ENCODE results near the gene EXD3. TPM values are rescaled to one million over a fixed set of nuclear protein-coding genes. Genes with fewer than 3 reads are reported as not detected.
A peak's percentile ranks its signal among the peaks of the same experiment; 100 is the strongest.

Gene EXD3
- polyA plus RNA-seq (2011; rRNA removed): 3.3 and 3.4 TPM in 2 replicates
- polyA plus RNA-seq (2012; cell fraction: cytosol; rRNA removed): 2.3 and 4.1 TPM in 2 replicates
- polyA plus RNA-seq (2012; cell fraction: nucleus; rRNA removed): 11.3 and 14.6 TPM in 2 replicates
- 4.0 to 5.4 TPM (median 4.5 TPM) in 3 replicates for polyA plus RNA-seq (2017; fragmentation: RNase III; extraction: RNeasy Plus Mini Kit Qiagen cat#74134 plus additional on column Dnase treatment)
- polyA minus RNA-seq (2011; rRNA and poly(A)+ RNA removed): 2.5 and 3.5 TPM in 2 replicates

- POLR2A ChIA-PET: interaction anchor here (0.6 to 1.7 kb wide), 14 partner anchors 9 to 707 kb away, joined by 3 to 13 read pairs (median 4); partner anchors contain the start of genes ENTPD8, NRARP and NSMF
- H3K9me3 ChIP-seq: no peaks in the 10 kb centered on the region
- H3K27ac ChIP-seq: peak within 1 kb of the TSS; percentile 90 to 94
- CTCF ChIA-PET: interaction anchor here (0.6 to 3.8 kb wide), 41 partner anchors 11 to 421 kb away, joined by 3 to 86 read pairs (median 4); partner anchors contain the start of genes ENTPD8, NRARP and TOR4A
- H3K4me3 ChIP-seq: peak within 1 kb of the TSS; percentile 94
- 3% methylated on average over 7 of the region's 113 CpGs for WGBS (ENCODE audit: missing lambda C conversion rate)
- TF ChIP-seq SMC3 (IDR thresholded peaks at IDR 0.05) (peak; percentile 78), ESRRA (IDR thresholded peaks at IDR 0.05; ENCODE audit: borderline replicate concordance, low read length) (no peak), MYC (IDR thresholded peaks at IDR 0.05; ENCODE audit: borderline replicate concordance, low read length) (peak; percentile 60; the same call in 1 of the 2 replicates), FOXS1 (CRISPR knock-in tag; IDR thresholded peaks at IDR 0.05) (no peak), MAZ (IDR thresholded peaks at IDR 0.05; ENCODE audit: borderline replicate concordance, low read depth, low read length) (peak; percentile 97), RARB (CRISPR knock-in tag; IDR thresholded peaks at IDR 0.05) (no peak), E2F6 (IDR thresholded peaks at IDR 0.05; ENCODE audit: borderline replicate concordance, low read depth) (0 out of 2 replicates have a peak, but pooled peaks have one; percentile 15), RFX5 (IDR thresholded peaks at IDR 0.05) (peak; percentile 38; the same call in 1 of the 2 replicates), KDM5A (IDR thresholded peaks at IDR 0.05) (0 out of 2 replicates have a peak, but pooled peaks have one; percentile 5), REST (IDR thresholded peaks at IDR 0.05) (no peak), CTCF (IDR thresholded peaks at IDR 0.05) (peak; percentile 97), ATOH8 (CRISPR knock-in tag; IDR thresholded peaks at IDR 0.05; ENCODE audit: low read depth) (peak; percentile 43; the same call in 1 of the 2 replicates), JUN (IDR thresholded peaks at IDR 0.05) (peak; percentile 75 to 91), HOXB13 (CRISPR knock-in tag; IDR thresholded peaks at IDR 0.05; ENCODE audit: low read depth) (peak; percentile 38; the same call in 1 of the 2 replicates), RNF2 (IDR thresholded peaks at IDR 0.05; ENCODE audit: borderline replicate concordance, low read depth) (no peak), EHF (CRISPR knock-in tag; IDR thresholded peaks at IDR 0.05) (0 out of 2 replicates have a peak, but pooled peaks have one; percentile 57), FOSL2 (IDR thresholded peaks at IDR 0.05) (no peak), FOSL2 (CRISPR knock-in tag; IDR thresholded peaks at IDR 0.05) (peak; percentile 44), CBX2 (IDR thresholded peaks at IDR 0.05; ENCODE audit: borderline replicate concordance, low read depth) (no peak), MAFK (IDR thresholded peaks at IDR 0.05; ENCODE audit: partially characterized antibody) (no peak), GATA3 (IDR thresholded peaks at IDR 0.05; ENCODE audit: borderline replicate concordance) (no peak), POLR2A (IDR thresholded peaks at IDR 0.05; ENCODE audit: low read length) (peak; percentile 36; the same call in 1 of the 2 replicates), BCL3 (IDR thresholded peaks at IDR 0.05) (peak; percentile 62; the same call in 1 of the 3 replicates), HOXB5 (CRISPR knock-in tag; IDR thresholded peaks at IDR 0.05) (peak; percentile 57; the same call in 1 of the 2 replicates), POLR2AphosphoS2 (conservative IDR thresholded peaks at IDR 0.05; ENCODE audit: low read length) (no peak), RAD21 (conservative IDR thresholded peaks at IDR 0.05 in 1 of 2, IDR thresholded peaks at IDR 0.05 in 1 of 2) (peak; percentile 38 to 72; a peak in 4 of 5 replicates), PHF8 (IDR thresholded peaks at IDR 0.05; ENCODE audit: borderline replicate concordance, low read depth) (no peak; the same call in 1 of the 2 replicates), EP300 (IDR thresholded peaks at IDR 0.05) (0 out of 5 replicates have a peak, but pooled peaks of 1 of the 2 experiments have one; percentile 19), MAX (IDR thresholded peaks at IDR 0.05) (peak; percentile 77)
- no peak for FAIRE-seq
- H3K4me2 ChIP-seq: peak within 1 kb of the TSS; percentile 90
- peak; percentile 55 to 96 for DNase-seq (ENCODE audit: low read depth in 1 of 2, low spot score in 1 of 2)
- peaks cover 15% of the 10 kb centered on the region; the same call in 2 of the 3 replicates for H3K4me1 ChIP-seq
- peak; percentile 84 to 90 for ATAC-seq
These were observed at the start of gene EXD3, which contains the start of gene NOXA1 for GRCh38 chr9:137422604-137423513. EXD3 (minus strand) TSS chr9:137423162; CDS start chr9:137395357, 27,805 bp downstream. NOXA1 (plus strand) TSS chr9:137423393; CDS start chr9:137423530, 137 bp downstream.
